ENCODE data around the gene BMX. TPM values are rescaled to one million over a fixed set of nuclear protein-coding genes. Genes with fewer than 3 reads are reported as not detected.

BMX gene
- total RNA-seq, 1 donor from 2014 or later = 1.8 TPM

Other genes starting within 250 kb of the BMX start
- gene ASB9, start 230.7 kb upstream of the BMX start, total RNA-seq = 0.46 TPM
- 60.8 TPM for gene ASB11, start 185.2 kb upstream of the BMX start, total RNA-seq
- 6.8 TPM for gene PIGA, start 165.3 kb upstream of the BMX start, total RNA-seq
- gene VEGFD, start 116.4 kb upstream of the BMX start, total RNA-seq = 1.3 TPM
- 15.7 TPM for gene PIR, start 7.5 kb upstream of the BMX start, total RNA-seq
- 113 TPM for gene ACE2, start 100.2 kb downstream of the BMX start, total RNA-seq
- gene CLTRN, start 164.0 kb downstream of the BMX start, total RNA-seq = 0.94 TPM
- 4.5 TPM for gene CA5B, start 237.5 kb downstream of the BMX start, total RNA-seq